NCI-H526 treated with DMSO at 0.1 percent for 48 hours (cell line): ENCODE measurements around the gene IARS1.

ENCODE experiments used
- DNase-seq: peaks from one replicate; lab custom pipeline; 2025; lab: John Stamatoyannopoulos, UW

IARS1 gene

DNA sequence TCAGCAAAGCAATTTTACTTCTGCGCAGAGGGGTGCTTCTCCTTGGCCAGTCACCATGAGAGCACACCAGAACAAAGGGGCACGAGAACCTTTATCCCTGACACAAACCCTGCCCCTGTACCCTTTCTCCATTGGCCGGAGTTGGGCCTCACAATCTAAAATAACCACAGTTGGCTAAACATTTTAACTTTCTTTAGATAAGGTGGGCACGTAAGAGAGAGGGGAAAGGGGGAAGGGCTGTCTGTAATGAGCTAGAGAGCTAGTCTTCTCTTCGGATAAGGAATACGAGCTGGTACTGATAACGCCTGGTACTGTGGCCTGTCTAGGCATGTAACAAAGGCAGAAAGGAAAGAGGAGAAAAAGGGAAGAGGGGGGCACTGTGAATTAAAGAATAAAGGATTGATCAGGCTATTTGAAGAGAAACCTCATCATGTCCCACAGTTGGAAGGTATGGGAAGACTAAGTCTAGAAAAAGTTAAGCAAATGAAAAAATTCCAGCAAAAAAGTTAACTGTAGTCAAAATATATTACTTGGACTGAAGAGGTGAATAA lies 1.8 kb upstream of the IARS1 start:
- no peak for DNase-seq

DNA sequence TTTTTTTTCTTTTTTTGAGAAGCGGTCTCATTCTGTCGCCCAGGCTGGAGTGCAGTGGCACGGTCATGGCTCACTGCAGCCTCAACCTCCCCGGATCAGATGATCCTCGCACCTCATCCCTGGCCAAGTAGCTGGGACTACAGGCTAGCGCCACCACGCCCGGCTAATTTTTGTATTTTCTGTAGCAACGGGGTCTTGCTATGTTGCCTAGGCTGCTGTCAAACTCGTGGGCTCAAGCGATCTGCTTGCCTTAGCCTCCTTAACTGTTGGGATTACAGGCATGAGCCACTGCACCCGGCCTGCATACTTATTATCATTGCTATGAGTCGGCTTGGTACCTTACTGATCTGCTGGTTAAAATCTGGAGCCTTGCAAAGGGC lies 790 bp upstream of the IARS1 start:
- no peak for DNase-seq

DNA sequence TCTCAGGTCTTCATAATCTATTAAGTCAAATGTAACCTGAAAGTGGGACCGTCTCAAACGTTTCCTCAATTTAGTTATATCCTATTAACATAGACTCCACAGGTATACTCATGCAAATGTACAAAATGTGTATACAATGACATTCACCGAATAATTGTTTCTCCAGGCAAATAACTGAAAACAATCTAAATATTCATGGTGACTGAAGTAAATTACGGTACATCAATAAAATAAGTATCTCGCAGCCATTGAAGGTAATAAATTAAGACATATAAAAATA lies 482 bp downstream of the IARS1 start:
- DNase-seq: no peak

DNA sequence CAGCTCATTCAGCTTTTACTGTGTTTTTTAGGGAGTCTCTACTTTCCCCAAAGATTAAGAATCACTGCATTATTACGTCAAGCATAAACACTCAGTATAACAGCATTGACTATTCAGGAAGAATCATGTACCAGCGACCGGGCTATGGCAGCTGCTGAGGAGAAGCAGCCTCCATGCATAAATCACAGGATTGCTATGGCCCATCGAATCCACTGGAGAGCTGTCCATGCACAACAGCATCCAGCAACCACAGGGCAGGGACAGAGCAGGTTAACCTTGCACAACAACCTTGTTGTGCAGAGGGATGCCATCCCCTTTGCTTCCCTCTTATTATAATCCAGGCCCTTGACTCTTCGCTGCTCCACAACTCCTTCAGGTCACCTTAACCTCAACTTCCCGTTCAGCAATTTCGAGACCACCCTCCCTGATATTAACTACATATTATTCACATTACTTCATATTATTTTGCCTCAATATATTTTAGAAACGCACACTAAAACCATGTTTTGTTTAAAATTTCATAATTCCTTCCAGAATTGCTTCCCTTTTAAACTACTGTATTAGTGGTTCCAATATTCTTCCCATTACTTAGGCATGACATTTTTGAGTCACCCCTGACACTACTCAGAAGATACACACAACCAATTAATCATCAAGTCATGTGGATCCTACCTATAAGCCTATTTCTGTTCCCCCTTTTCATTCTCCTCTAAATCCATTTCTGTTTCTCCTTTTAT lies 991 bp downstream of the IARS1 start:
- no peak for DNase-seq

DNA sequence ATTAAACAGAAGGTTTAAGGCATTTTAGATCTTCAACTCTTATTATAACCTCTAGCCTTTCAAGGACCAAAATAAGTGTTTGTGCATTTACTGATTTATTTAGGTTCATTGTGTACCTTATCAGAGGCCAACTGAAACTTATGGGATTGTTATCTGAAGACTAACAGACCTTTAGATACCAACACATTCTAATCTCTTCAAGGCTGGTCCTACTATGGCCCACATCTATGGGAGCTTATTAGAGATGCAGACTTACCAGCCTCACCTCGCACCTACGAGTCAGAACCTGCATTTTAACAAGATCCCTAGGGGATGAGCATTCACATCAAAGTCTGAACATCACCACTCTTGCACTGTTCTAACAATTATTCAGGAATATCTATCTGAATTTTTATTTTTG lies 1.9 kb downstream of the IARS1 start:
- no peak for DNase-seq

DNA sequence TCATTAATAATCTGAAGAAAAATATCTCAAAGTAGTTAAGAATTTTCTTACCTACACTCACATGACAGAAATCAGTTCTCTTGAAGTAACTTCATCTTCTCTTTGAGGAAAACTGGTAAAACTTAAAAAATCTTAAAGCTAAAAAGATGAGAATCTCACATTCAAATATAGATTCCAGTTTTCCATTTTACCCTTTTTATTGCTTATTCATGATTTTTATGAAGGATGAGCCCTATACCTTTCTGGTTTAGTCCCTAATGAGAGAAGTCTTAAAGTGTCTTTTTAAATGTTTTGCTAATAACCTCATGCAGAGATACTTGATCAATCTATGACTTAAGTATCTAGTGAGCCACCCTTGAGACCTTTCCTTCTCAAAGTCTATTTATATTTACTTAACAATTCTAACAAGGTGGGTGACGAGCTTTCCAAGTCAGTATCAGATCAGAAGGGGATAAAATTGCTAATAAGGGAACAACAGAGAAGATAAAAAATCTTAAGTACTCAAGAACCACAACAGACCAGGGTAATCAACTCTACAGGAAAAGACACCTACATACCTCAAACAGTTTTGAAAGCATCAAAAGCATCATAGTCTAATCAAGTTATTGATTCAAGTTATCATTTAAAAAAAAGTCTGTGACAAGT lies 2.6 kb downstream of the IARS1 start:
- DNase-seq: no peak

DNA sequence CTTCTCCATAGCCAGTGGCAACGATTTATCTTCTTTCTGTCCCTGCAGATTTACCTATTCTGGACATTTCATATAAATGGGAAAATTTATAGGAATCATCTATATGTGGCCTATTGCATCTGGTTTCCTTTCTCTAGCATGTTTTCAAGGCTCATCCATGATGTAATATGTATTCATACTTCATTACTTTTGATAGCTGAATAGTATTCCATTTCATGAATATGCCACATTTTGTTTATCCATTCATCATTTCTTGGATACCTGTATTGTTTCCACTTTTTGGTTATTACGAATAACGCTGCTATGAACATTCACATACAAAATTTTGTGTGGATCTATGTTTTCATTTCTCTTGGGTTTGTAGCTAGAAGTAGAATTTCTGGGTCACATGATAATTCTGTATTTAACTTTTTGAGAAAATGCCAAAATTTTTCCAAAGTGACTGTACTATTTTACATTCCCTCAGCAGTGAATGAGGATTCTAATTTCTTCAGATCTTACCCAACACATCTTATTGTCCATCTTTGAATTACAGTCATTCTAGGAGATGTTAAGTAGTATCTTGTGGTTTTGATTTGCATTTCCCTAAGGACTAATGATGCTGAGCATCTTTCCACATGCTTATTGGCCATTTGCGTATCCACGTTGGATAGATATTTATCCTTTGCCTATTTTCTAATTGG lies 3.6 kb downstream of the IARS1 start:
- no peak for DNase-seq

DNA sequence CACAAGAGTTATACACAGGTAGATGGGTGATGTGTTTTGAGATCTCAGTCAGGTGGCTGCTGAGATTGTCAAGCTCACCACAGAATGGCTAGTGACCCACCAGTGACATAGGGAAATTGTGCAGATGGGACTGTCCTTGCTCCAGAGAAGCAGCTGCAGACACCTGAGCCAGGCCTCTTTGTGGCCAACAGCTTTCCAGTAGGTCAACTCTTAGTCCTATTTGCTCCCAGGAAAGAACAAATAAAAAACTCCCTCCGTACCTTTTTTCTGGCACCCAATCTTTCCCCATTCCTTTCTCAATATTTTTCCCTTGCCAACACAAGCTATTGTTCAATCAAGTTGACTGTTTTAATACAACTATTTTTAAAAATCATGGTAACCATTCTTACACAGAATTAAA lies 14.2 kb downstream of the IARS1 start:
- DNase-seq: no peak

DNA sequence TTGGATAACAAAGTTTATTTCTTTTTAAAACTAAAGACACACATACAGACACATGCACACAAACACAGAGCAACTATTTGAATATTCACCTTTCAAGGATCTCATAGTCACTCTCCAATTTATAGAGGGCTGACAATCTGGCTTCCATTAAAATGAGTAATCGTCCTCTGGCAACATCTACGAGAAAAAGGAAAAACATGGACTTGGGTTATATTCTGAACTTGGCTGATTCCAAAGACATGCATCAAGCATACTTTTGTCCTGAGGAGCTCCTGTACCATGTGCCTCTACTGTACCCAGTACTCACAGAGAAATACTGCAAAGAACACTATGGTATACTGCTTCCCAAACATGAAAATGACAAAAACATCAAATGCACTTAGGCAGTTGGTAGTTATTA lies 15.4 kb downstream of the IARS1 start:
- no peak for DNase-seq

DNA sequence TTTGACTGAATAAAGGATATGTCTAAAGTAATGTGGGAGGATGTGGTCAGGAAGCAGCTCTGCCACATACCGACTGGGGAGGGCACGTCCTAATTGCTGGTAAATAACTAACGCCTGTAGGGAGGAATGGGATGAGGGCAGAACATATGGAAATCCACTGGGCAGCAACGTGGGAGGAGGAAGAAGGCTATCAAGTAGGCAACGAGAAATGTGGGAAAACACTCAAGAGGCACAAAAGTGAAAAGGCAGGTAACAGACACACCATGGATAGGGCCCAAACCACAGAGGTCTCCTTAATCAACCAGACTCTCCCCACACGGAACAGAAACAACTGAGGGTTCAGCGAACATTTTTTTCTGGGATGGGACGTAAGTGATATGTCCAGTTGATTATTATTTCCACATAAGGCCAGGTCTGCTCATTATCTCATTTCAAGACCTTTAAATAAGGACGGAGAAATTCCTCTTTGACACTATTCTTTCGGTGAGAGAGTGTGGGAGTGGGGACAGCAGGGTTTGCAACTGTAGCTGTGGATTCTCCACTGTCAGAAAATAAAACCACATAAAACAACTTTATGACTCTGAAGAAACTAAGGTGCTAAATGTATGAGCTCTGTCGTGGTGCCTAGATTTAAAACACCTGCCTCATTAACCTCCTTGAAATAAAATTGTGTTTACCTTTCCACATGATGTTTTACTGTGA lies 17.0 kb downstream of the IARS1 start:
- no peak for DNase-seq

DNA sequence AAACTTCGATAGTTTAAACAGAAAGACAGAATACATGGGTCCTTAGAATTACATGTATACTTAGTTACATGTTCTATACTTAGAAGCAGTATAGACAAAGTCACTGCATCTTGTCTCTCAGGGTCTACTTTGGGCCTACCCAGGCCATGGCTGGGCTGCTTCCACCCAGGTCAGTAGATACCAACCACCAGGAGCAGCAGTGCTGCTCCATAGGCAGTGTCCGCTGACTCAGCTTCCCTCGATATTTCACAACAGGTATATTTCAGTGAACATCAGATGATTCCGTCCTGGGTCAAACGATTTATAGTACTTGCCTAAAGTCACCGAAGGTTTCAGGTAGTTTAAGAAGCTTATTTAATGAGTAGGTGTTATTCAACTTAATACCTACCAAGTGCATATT lies 18.0 kb downstream of the IARS1 start:
- DNase-seq: no peak

DNA sequence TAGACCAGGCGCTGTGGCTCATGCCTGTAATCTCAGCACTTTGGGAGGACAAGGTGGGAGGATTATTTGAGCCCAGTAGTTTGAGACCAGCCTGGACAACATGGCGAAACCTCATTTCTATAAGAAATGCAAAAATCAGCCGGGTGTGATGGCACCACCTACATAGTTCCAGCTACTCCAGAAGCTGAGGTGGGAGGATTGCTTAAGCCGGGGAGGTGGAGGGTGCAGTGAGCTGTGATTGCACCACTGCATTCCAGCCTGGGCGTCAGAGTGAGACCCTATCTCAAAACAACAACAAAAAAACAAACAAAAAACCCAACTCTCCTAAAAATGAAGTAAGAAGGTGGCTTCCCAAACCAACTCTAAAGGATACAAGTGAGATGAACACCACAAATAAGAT lies 23.0 kb downstream of the IARS1 start:
- DNase-seq: no peak

DNA sequence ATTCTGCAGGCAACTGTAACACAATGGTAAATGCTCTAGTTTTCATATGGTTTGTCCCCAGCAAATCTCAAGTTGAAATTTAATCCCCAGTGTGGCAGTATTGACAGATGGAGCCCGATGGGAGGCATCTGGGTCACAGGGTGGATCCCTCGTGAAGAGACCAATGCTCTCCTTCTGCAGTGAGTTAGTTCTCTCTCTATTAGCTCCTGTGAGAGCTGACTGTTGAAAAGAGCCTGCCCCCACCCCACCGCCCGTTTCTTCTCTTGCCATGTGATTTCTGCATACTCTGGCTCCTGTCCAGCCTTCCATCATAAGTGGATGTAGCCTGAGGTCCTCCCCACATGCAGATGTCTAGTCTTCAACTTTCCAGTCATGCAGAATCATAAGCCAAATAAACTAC lies 27.0 kb downstream of the IARS1 start:
- no peak for DNase-seq

DNA sequence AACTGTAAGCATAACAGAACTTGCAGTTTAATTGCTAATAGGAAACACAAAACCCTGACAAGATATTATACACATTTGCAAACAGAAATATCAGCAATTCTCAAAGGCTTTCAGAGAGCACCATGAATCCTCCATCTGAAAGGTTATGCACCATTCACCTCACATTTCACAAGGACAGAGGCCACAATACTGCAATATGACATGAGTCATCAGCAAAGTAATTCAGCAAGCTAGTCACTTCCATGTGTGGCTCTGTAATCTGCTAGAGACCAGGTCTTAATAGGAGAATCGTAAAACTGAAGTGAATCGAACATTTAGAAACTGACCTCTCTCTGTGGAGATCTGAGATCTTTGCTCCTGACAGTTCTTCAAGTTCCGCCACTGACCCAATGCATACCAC lies 28.3 kb downstream of the IARS1 start:
- no peak for DNase-seq

DNA sequence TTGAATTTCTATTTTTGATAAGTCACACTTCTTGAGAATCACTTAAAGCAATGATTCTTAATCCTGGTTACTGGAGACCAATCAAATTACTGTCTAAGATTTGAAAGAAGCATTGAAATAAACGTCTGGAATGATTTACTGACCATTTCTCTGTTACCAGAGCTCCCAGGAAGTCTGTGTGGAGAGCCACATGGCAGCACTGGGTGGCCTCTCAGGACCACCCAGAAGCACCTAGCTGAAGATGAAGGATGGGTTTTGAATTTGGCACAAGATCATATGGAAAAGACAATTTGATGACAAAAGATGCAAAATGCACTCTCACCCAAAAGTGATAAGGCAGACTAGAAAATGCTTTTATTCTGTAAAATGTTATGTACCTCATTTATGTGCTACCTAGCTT lies 30.4 kb downstream of the IARS1 start:
- no peak for DNase-seq

DNA sequence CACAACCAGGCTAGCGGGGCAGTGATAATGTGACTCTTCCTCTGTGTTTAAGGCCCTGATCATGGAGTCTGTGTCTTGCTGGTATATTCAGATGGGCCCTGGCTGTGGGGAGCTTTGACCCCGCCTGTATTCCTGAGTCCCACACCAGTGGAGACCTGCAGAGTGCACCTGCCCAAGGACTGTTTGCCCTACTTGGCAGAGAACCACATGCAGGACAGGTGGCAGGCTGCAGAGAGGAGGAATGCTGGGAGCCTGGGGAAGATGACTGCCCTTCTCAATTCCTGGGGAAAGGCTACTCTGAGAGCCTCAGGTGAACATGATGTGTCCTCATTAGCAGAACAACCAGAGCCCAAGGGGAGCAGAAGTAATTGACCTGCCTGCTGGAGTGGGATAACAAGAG lies 36.2 kb downstream of the IARS1 start:
- DNase-seq: no peak

DNA sequence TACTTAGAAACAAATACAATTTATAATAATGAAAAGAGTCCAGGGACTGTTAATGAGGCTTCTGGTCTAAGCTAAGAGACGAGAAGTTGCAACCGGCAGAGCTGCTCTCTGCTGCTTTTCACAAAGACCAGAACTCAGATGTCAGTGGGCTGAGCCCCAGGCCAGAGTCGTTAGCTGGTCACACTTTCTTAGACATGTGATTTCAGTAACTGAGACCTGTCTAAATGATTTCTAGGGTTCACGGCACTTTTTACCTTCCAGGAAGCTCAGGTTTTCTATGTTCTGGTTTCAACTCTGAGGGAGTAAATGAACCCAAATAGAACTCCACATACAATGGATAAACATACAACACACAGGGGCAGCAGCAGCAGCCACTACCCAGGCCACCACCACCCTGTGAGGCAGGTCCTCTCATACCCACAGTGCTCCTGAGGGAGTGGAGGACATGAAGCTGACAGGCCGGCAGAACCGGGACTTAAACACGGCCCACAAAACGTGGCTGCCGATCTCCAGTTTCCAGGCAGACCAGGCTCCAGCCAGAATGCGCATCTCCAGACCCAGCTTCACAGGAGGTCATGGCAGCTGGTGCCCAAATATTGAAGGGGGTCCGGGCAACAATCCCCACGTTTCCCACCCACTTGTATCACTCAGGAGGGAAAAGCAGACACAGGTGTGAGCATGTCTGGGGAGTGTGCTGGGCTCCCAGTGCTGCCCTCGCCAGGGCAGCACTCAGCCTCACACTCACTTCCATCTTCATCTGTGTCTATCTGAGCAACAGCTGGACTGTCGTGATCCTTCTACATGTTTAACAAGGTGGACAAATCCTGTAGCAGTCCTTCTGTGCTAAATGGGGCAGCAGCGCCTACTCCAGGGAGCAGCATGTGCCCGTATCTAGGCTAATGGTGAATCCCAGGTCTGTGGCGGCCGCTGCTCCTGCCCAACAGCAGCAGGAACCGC lies 38.8 kb downstream of the IARS1 start:
- DNase-seq: no peak

DNA sequence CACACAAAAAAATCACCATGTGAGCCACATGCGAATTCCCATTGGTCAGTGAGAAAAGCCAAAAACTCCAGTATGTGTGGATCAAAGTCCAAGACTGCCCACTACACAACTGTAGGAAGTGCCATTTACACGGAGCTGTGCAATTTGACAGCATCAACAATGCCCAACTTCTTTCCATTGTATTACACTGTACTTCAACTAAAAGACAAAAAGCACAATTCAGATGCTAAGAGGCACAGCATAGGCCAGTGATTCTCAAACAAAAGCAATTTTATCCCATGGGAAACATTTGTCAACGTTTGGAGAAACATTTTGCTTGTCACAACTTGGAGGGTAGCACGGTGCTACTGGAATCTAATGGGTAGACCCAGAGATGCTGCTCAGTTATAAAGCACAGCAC lies 39.8 kb downstream of the IARS1 start:
- no peak for DNase-seq

DNA sequence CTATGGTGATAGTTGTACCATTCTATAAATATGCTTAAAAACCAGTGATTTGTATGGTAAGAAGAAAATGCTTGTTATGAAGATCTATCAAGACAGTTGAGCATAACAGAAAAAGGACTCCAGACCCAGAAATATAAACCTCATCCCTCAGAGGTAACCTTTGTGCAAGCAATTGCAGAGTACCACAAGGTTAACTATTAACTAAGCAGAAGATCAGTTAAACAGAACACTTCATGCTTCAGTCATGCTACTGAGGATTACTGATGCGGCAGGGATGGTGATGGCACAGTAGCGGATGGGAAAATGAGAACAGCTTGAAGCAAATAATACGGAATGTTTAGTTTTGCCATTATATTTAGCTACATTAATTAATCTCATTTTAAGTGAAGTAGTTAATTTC lies 45.5 kb downstream of the IARS1 start:
- DNase-seq: no peak

DNA sequence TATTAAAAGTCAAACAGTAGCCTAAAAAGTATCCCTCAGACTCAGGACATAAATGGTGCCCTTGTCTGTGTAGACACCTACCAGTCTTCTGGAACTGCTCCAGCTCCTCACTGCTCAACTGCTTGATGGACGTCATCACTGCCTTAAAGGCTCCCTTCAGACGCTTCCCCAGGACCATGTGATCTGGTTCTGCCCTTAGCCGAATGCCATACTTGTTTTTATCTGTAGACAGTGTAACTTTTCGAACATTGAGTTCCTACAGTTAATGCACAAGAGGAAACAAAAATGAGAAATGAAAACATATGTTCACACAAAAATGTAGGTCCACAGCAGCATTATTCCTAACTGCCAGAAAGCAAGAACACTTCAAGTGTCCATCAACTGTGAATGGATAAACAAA lies 46.2 kb downstream of the IARS1 start:
- no peak for DNase-seq

DNA sequence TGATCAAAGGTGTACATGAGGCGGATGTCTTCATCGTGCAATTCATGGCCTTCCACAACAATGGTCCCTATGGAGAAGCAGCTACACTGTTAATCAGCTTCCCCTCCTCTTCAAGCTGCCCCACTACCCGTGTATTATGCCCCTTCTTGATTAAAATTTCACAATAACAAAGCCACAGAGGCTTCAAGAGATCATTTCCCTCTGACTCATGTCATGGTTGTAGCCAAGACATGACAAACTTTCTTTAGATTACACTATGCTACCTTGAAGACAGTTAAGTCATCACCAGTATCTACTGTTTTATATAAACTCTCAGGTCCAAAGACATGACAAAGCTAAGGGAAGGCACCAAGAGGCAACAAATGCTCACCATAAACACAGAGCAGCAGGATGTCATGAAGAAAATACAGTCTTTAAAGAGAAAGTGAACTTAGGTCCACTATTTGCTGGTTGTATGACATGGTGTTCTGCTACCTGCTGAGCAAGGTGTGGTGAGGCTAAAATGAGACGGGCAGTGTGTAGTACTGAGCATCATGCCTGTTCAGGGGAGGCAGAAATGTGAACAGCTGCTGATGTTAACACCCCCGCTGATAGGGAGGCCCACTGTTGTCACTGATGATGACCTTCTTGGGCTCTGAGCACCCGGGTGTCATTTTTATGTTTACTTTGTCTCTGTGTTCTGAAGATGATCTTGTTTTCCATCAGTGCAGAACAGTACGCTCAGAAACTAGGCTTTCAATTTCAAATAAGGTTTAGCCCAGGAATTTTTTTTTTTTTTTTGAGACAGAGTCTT lies 48.3 kb downstream of the IARS1 start:
- DNase-seq: no peak
